Right lobe of liver (tissue), 6 donors: Measurements from ENCODE around the gene LILRB5. TPM values are rescaled to one million over a fixed set of nuclear protein-coding genes. Genes with fewer than 3 reads are reported as not detected.

Experiments
- ATAC-seq, 4 donors: fragments of 200-7000 bp; cut with Tn5 transposase; one replicate each; pipeline ENCODE4 v1.9.1; 2020; ENCODE audit warnings: mild to moderate bottlenecking in 4 of 4, moderate library complexity in 4 of 4
- DNase-seq, 3 donors: peaks; one replicate each; pipeline ENCODE4 v3.0.0-alpha.2; 2020
- H3K27ac ChIP-seq, 3 donors: fragments of 200-600 bp; one replicate each; pipeline ENCODE4 v1.8.0; 2022
- H3K27me3 ChIP-seq, 2 donors: fragments of 200-600 bp; one replicate each; pipeline ENCODE4 v1.8.0; 2022
- H3K36me3 ChIP-seq, 4 donors: fragments of 200-600 bp; sonication (generic) in 1 of 4; one replicate each; pipeline versions ENCODE4 v1.5.1 to v1.8.0; 2017 to 2022; ENCODE audit warnings: control low read depth in 1 of 4
- H3K4me1 ChIP-seq, 4 donors: fragments of 200-600 bp; sonication (generic) in 1 of 4; one replicate each; pipeline versions ENCODE4 v1.5.1 to v1.8.0; 2017 to 2022; ENCODE audit warnings: control low read depth in 1 of 4
- H3K4me3 ChIP-seq, 3 donors: fragments of 200-600 bp; one replicate each; pipeline ENCODE4 v1.8.0; 2022
- H3K9me3 ChIP-seq, 4 donors: fragments of 200-600 bp; sonication (generic) in 1 of 4; one replicate each; pipeline versions ENCODE4 v1.5.1 to v1.8.0; 2017 to 2022; ENCODE audit warnings: control low read depth in 1 of 4
- POLR2A ChIP-seq: fragments of 450-650 bp; IDR thresholded peaks from one replicate; pipeline ENCODE4 v1.6.1; 2017; ENCODE audit warnings: antibody characterized with exemption, mild to moderate bottlenecking
- WGBS: methylation state at CpG from one replicate; pipeline ENCODE4 v1.1.6; 2018; ENCODE audit warnings: low coverage, low lambda C conversion rate; ENCODE audit not compliant: insufficient coverage; ENCODE audit errors: missing lambda C conversion rate; 5-methylcytosine and 5-hydroxymethylcytosine counted together
- intact Hi-C, 2 donors: fragments of 100-400 bp; cut with DNase I; formaldehyde crosslinking; loops; one replicate each; pipeline versions ENCODE4 v1.11.2 to v1.14.1; 2022
- total RNA-seq, 6 experiments: library from RNA; depleted of rRNA in 2 of 6; stranded (reverse); fragments of >200 nt in 2 of 6; fragmentation: NEBNext Ultra II Directional in 3 of 6; extraction: Animal tissue kit (Norgen Biotek cat#: 25700) in 3 of 6; gene quantifications; one replicate each; pipeline versions ENCODE4 v1.1.0 to v1.2.4, GENCODE V29; 2016 to 2023
- TF ChIP-seq, protein P1 (sequence below), 4 donors: fragments of 200-600 bp in 3 of 4; fragments of 450-650 bp in 1 of 4; IDR thresholded peaks; one replicate each; pipeline versions ENCODE4 v1.5.1 to v1.8.0; 2016 to 2022; ENCODE audit warnings: antibody characterized with exemption in 4 of 4, mild to moderate bottlenecking in 2 of 4
- donor health status: DM: no; HTN: yes; CAD: no.
- donor health status: DM: no; HTN: no; CAD: no.
- donor health status: DM: no; HTN: no; CAD: no.
- donor health status: DM: no; HTN: yes; CAD: no.
- donor health status: DM: no; HTN: yes; CAD: no.

Gene LILRB5
- total RNA-seq, 6 experiments from 2014 or later, result 2.7 to 19.7 (median 8.4) TPM

DNA sequence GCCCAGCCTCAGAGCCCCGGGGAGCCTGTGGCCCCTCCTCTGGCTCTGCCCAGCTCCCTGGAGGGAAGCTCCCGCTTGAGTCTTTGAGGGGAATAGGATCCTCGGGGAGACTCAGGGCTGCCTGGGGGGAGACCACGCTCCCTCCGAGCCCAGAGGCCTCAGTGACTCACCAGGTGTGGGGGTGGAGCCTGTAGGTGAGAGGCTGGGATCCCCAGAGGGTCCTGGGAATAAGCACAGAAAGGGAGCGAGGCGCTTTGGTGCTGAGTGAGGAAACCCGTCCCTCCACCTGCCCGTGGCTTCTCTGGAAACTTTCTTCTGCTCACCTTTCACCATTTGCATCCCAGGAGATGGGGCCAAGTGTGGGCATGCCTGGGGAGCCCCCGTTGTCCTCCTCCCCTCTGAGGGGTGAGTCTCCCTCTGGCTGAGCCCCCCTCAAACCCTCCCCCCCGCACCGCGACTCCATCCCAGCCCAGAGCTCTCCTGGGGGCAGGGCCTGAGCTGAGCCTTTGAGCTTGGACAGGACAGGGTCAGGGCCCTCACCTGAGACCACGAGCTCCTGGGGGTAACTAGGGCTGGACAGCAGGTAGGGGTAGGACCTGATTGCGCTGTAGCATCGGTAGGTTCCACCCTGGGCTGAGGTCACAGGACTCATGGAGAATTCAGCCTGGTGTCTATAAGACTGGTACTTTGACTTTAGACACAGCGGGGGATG, 2.7 kb downstream of the LILRB5 start:
- no peaks in the 10 kb centered on the region for H3K9me3 ChIP-seq
- 60% methylated on average over 2 of the region's 17 CpGs for WGBS
- no peaks in the 10 kb centered on the region for H3K27me3 ChIP-seq
- H3K4me3 ChIP-seq, result no peak overlapping the region
- no peaks in the 10 kb centered on the region for H3K36me3 ChIP-seq
- intact Hi-C loops, result no loop called here
- ATAC-seq (no peak), DNase-seq (peak in 1 of 3 donors; percentile 39)
- H3K4me1 ChIP-seq, result no peaks in the 10 kb centered on the region
- TF ChIP-seq POLR2A, result no peak
- TF ChIP-seq, protein P1, sequence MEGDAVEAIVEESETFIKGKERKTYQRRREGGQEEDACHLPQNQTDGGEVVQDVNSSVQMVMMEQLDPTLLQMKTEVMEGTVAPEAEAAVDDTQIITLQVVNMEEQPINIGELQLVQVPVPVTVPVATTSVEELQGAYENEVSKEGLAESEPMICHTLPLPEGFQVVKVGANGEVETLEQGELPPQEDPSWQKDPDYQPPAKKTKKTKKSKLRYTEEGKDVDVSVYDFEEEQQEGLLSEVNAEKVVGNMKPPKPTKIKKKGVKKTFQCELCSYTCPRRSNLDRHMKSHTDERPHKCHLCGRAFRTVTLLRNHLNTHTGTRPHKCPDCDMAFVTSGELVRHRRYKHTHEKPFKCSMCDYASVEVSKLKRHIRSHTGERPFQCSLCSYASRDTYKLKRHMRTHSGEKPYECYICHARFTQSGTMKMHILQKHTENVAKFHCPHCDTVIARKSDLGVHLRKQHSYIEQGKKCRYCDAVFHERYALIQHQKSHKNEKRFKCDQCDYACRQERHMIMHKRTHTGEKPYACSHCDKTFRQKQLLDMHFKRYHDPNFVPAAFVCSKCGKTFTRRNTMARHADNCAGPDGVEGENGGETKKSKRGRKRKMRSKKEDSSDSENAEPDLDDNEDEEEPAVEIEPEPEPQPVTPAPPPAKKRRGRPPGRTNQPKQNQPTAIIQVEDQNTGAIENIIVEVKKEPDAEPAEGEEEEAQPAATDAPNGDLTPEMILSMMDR (IDR thresholded peaks at IDR 0.05), result no peak
- H3K27ac ChIP-seq, result no peak overlapping the region

DNA sequence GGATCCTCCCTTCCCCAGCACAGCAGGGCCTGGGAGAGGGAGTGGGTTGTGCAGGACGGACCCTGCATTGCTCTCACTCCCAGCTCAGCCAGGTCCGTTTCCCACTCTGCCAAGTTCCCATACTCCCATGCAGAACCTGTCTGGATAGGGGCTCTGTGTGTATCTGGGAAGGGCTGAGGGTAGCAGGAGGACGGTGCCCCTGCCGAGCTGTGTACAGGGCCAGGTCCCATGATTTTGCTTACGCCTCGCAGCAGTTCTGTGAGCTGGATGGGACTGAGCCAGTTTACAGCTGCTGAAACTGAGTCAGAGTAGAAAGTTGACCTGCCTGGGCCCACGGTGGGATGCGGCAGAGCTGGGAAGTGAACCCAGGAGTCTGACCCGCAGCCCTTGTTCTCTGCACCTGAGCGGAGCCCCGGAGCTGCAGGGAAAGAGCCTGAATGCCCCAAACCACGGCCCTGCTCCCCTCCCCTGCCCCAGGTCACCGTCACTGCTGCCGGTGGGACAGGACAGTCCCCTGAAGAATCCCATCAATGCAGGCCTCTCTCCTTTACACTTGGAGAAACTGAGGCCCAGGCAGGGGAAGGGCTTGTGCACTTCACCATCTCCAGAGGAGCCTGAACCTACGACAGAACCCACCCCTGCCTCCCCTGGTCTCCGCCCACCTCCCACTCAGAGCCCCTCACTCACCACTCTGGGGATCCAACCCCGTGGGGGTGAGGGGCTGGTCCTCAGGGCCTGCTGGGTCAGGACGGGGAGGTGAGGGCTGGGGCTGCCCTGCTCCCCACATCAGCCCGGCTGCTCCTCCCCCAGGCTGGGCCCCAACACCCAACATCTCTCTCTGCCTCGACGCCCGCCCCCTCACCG, 3.5 kb downstream of the LILRB5 start:
- TF ChIP-seq, protein P1 (IDR thresholded peaks at IDR 0.05), result no peak
- TF ChIP-seq POLR2A, result no peak
- intact Hi-C loops, result no loop called here
- WGBS, result 40% methylated on average over 2 of the region's 23 CpGs
- H3K9me3 ChIP-seq, result no peaks in the 10 kb centered on the region
- H3K4me1 ChIP-seq, result no peaks in the 10 kb centered on the region
- H3K36me3 ChIP-seq, result no peaks in the 10 kb centered on the region
- no peaks in the 10 kb centered on the region for H3K27me3 ChIP-seq
- H3K4me3 ChIP-seq, result no peak overlapping the region
- ATAC-seq (no peak), DNase-seq (peak in 1 of 3 donors; percentile 37)
- H3K27ac ChIP-seq, result no peak overlapping the region

DNA sequence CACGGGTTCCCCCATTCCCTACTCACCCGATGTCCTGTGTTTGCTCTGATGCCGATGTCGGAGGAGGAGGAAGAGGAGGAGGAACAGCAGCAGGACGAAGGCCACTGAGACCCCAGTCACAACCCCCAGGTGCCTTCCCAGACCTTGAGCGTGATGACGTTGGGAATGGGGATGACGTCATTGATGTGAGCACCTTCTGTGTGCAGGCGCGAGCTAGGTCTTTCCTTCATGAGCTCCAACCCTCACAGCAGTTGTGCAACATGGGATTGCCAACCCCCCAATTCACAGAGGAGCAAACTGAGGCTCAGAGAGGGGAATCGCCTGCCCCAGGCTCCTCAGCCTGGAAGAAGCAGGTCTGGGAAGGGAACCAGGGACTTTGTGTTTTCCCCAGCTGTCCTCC, 4.2 kb downstream of the LILRB5 start:
- Histone ChIP-seq H3K9me3 (no peaks in the 10 kb centered on the region), H3K27ac (no peak overlapping the region), H3K4me1 (no peaks in the 10 kb centered on the region), H3K4me3 (no peak overlapping the region), H3K36me3 (no peaks in the 10 kb centered on the region), H3K27me3 (no peaks in the 10 kb centered on the region)
- DNase-seq (peak in 1 of 3 donors; percentile 28), ATAC-seq (no peak)
- 58% methylated on average over 7 of the region's 11 CpGs for WGBS
- no peak for TF ChIP-seq POLR2A
- TF ChIP-seq, protein P1 (IDR thresholded peaks at IDR 0.05), result no peak
- intact Hi-C loops, result no loop called here

DNA sequence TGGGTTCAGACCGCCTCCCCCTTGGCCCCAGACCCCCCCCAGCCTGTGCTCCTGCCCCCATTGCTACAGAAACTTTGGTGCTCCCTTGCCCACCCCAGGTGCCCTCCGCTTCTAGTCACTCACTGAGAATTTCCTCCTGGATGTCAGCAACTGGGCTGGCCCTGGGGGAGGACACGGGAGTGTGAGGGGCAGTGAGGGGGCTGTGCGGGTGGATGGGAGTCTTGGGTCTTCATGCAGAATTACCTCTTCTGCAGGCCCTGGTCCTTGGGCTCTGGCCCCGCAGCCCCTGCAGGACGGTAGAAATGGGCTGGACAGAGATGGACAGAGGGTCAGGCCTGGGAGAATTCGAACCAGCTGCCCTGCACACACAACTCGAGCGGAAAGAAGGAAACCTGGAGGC, 4.8 kb downstream of the LILRB5 start:
- WGBS, result 36% methylated on average over 3 of the region's 9 CpGs
- H3K4me1 ChIP-seq, result no peaks in the 10 kb centered on the region
- no peaks in the 10 kb centered on the region for H3K36me3 ChIP-seq
- no peaks in the 10 kb centered on the region for H3K9me3 ChIP-seq
- H3K27ac ChIP-seq, result no peak overlapping the region
- intact Hi-C loops, result no loop called here
- no peaks in the 10 kb centered on the region for H3K27me3 ChIP-seq
- no peak overlapping the region for H3K4me3 ChIP-seq
- TF ChIP-seq, protein P1 (IDR thresholded peaks at IDR 0.05), result no peak
- no peak for TF ChIP-seq POLR2A
- DNase-seq, result no peak
- no peak for ATAC-seq
